ENCODE data around the gene ELK4.

DNA sequence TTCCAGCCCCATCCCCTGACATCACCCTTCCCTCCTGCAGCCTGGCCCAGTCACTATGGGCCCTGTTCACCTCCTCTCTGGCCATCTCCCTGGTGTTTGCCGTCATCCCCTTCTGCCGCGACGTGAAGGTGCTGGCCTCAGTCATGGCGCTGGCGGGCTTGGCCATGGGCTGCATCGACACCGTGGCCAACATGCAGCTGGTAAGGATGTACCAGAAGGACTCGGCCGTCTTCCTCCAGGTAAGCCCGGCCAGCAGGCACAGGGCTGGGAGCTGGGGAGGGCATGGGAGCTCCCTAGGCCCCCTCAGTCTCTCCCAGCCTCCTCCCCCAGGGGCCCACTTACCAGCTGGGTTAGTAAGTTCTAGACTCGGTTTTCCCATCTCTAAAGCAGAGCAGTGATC lies 52.1 kb downstream of the ELK4 start:
- TF ChIP-seq POLR2A (IDR thresholded peaks at IDR 0.05; ENCODE audit: low read length) (no peak), GATA1 (IDR thresholded peaks at IDR 0.05; ENCODE audit: low read depth, low read length) (no peak)
